Measurements from ENCODE around the gene C9orf72.
"Not testable (repeated sequence)": the region's sequence is repeated elsewhere in the genome, so short reads cannot be mapped to it uniquely, and the experiment has no call there.

Gene C9orf72

GRCh38 chr9:27520986-27521385, 52.3 kb downstream of the C9orf72 start:
- Mint-ChIP-seq H3K36me3 (peaks cover 20% of the 10 kb centered on the region), H3K9me3 (no peaks in the 10 kb centered on the region), H3K4me3 (no peak overlapping the region), H3K27me3 (no peaks in the 10 kb centered on the region), H3K4me1 (peaks cover 46% of the 10 kb centered on the region), H3K27ac (no peak overlapping the region)
- no peak for ATAC-seq

GRCh38 chr9:27519466-27520465, 53.5 kb downstream of the C9orf72 start:
- H3K36me3 Mint-ChIP-seq: peaks cover 25% of the 10 kb centered on the region
- H3K9me3 Mint-ChIP-seq: no peaks in the 10 kb centered on the region

GRCh38 chr9:27518809-27519208, 54.5 kb downstream of the C9orf72 start:
- H3K36me3 Mint-ChIP-seq: peaks cover 19% of the 10 kb centered on the region
- H3K4me1 Mint-ChIP-seq: peaks cover 36% of the 10 kb centered on the region
- no peak overlapping the region for H3K4me3 Mint-ChIP-seq
- no peak for ATAC-seq
- H3K27ac Mint-ChIP-seq: no peak overlapping the region
- no peaks in the 10 kb centered on the region for H3K9me3 Mint-ChIP-seq
- H3K27me3 Mint-ChIP-seq: no peaks in the 10 kb centered on the region

More at GRCh38 chr9:27519466-27520465, 53.5 kb downstream of the C9orf72 start:
- no peak for ATAC-seq
- Mint-ChIP-seq H3K4me3 (no peak overlapping the region), H3K4me1 (peaks cover 43% of the 10 kb centered on the region), H3K27me3 (no peaks in the 10 kb centered on the region), H3K27ac (no peak overlapping the region)

GRCh38 chr9:27518006-27518405, 55.3 kb downstream of the C9orf72 start:
- no peak for ATAC-seq
- Mint-ChIP-seq H3K9me3 (no peaks in the 10 kb centered on the region), H3K27me3 (no peaks in the 10 kb centered on the region), H3K4me3 (no peak overlapping the region), H3K36me3 (peaks cover 26% of the 10 kb centered on the region), H3K4me1 (peaks cover 39% of the 10 kb centered on the region), H3K27ac (no peak overlapping the region)

- peaks cover 39% of the 10 kb centered on the region for H3K4me1 Mint-ChIP-seq
- H3K9me3 Mint-ChIP-seq: no peaks in the 10 kb centered on the region
- H3K4me3 Mint-ChIP-seq: no peak overlapping the region
- H3K36me3 Mint-ChIP-seq: peaks cover 22% of the 10 kb centered on the region
- no peaks in the 10 kb centered on the region for H3K27me3 Mint-ChIP-seq
- no peak for ATAC-seq
- H3K27ac Mint-ChIP-seq: no peak overlapping the region
These were observed 58.7 kb downstream of the C9orf72 start for GRCh38 chr9:27514551-27514950.

GRCh38 chr9:27511771-27512170, 61.5 kb downstream of the C9orf72 start:
- no peak overlapping the region for H3K27ac Mint-ChIP-seq
- no peak overlapping the region for H3K4me3 Mint-ChIP-seq
- no peaks in the 10 kb centered on the region for H3K27me3 Mint-ChIP-seq
- no peak for ATAC-seq
- no peaks in the 10 kb centered on the region for H3K9me3 Mint-ChIP-seq
- H3K36me3 Mint-ChIP-seq: peaks cover 25% of the 10 kb centered on the region
- peaks cover 20% of the 10 kb centered on the region for H3K4me1 Mint-ChIP-seq

GRCh38 chr9:27510780-27511179, 62.5 kb downstream of the C9orf72 start:
- Mint-ChIP-seq H3K4me3 (no peak overlapping the region), H3K4me1 (peaks cover 20% of the 10 kb centered on the region), H3K9me3 (no peaks in the 10 kb centered on the region), H3K36me3 (peaks cover 22% of the 10 kb centered on the region), H3K27ac (no peak overlapping the region), H3K27me3 (no peaks in the 10 kb centered on the region)
- ATAC-seq: no peak

GRCh38 chr9:27506981-27507380, 66.3 kb downstream of the C9orf72 start:
- Mint-ChIP-seq H3K4me1 (peaks cover 35% of the 10 kb centered on the region), H3K4me3 (no peak overlapping the region), H3K36me3 (peaks cover 19% of the 10 kb centered on the region), H3K9me3 (peaks cover 2% of the 10 kb centered on the region), H3K27me3 (no peaks in the 10 kb centered on the region), H3K27ac (no peak overlapping the region)
- no peak for ATAC-seq

GRCh38 chr9:27505744-27506161, 67.5 kb downstream of the C9orf72 start:
- H3K4me3 Mint-ChIP-seq: no peak overlapping the region
- H3K36me3 Mint-ChIP-seq: peaks cover 19% of the 10 kb centered on the region
- H3K9me3 Mint-ChIP-seq: peaks cover 2% of the 10 kb centered on the region
- no peaks in the 10 kb centered on the region for H3K27me3 Mint-ChIP-seq
- no peak for ATAC-seq
- H3K27ac Mint-ChIP-seq: peak overlapping the region; percentile 68
- H3K4me1 Mint-ChIP-seq: peaks cover 47% of the 10 kb centered on the region

- Mint-ChIP-seq H3K4me3 (no peak overlapping the region), H3K27ac (peak overlapping the region; percentile 68), H3K9me3 (peaks cover 2% of the 10 kb centered on the region), H3K4me1 (peaks cover 56% of the 10 kb centered on the region), H3K27me3 (no peaks in the 10 kb centered on the region), H3K36me3 (peaks cover 19% of the 10 kb centered on the region)
- ATAC-seq: no peak
These were observed 69.0 kb downstream of the C9orf72 start for GRCh38 chr9:27504259-27504658.

GRCh38 chr9:27503623-27504022, 69.7 kb downstream of the C9orf72 start:
- ATAC-seq: no peak
- Mint-ChIP-seq H3K4me1 (peaks cover 56% of the 10 kb centered on the region), H3K9me3 (peaks cover 2% of the 10 kb centered on the region), H3K27me3 (no peaks in the 10 kb centered on the region), H3K36me3 (peaks cover 19% of the 10 kb centered on the region), H3K27ac (peak overlapping the region; percentile 68), H3K4me3 (no peak overlapping the region)

GRCh38 chr9:27500902-27501301, 72.4 kb downstream of the C9orf72 start:
- not testable (repeated sequence) for H3K4me3 Mint-ChIP-seq, H3K27ac Mint-ChIP-seq, H3K9me3 Mint-ChIP-seq, H3K27me3 Mint-ChIP-seq, ATAC-seq, H3K36me3 Mint-ChIP-seq
- H3K4me1 Mint-ChIP-seq: peaks cover 51% of the 10 kb centered on the region

GRCh38 chr9:27499451-27499850, 73.8 kb downstream of the C9orf72 start:
- H3K4me3 Mint-ChIP-seq: no peak overlapping the region
- H3K9me3 Mint-ChIP-seq: no peaks in the 10 kb centered on the region
- no peaks in the 10 kb centered on the region for H3K36me3 Mint-ChIP-seq
- ATAC-seq: no peak
- H3K4me1 Mint-ChIP-seq: peaks cover 49% of the 10 kb centered on the region
- no peak overlapping the region for H3K27ac Mint-ChIP-seq
- H3K27me3 Mint-ChIP-seq: no peaks in the 10 kb centered on the region

GRCh38 chr9:27497883-27498417, 75.3 kb downstream of the C9orf72 start:
- ATAC-seq: no peak
- H3K36me3 Mint-ChIP-seq: no peaks in the 10 kb centered on the region
- peaks cover 36% of the 10 kb centered on the region for H3K4me1 Mint-ChIP-seq
- peaks cover 3% of the 10 kb centered on the region for H3K9me3 Mint-ChIP-seq
- no peaks in the 10 kb centered on the region for H3K27me3 Mint-ChIP-seq
- H3K27ac Mint-ChIP-seq: no peak overlapping the region
- no peak overlapping the region for H3K4me3 Mint-ChIP-seq
